H1 (cell line): ENCODE measurements around the gene LRCH1. TPM values are rescaled to one million over a fixed set of nuclear protein-coding genes. Genes with fewer than 3 reads are reported as not detected.

Experiments
- SIN3A ChIP-seq, 2 experiments: IDR thresholded peaks in 1 of 2; conservative IDR thresholded peaks in 1 of 2; 2 replicates each; pipeline ENCODE4 v1.6.1; 2011 to 2012; ENCODE audit warnings: low read length in 2 of 2, improper control_type of control experiment in 1 of 2, low read depth in 1 of 2, mild to moderate bottlenecking in 1 of 2
- TAF7 ChIP-seq: optimal IDR thresholded peaks from 2 replicates; pipeline ENCODE3; 2011; ENCODE audit warnings: low read depth, mild to moderate bottlenecking, inconsistent platforms, low read length, moderate library complexity, borderline replicate concordance
- TCF12 ChIP-seq: IDR thresholded peaks from 2 replicates; pipeline ENCODE4 v1.6.1; 2011; ENCODE audit warnings: low read depth, mild to moderate bottlenecking, low read length
- polyA plus RNA-seq, 7 experiments: library from polyadenylated mRNA; depleted of rRNA in 3 of 7; stranded (reverse) in 5 of 7; unstranded in 2 of 7; fragments of >200 nt in 5 of 7; fragments of 200-250 nt in 2 of 7; gene quantifications; 1 replicate in 5 of 7; 2 replicates in 1 of 7; 4 replicates in 1 of 7; pipeline versions ENCODE4 v1.2.1 to v1.2.3, GENCODE V29; 2011 to 2013; ENCODE audit warnings: missing spikeins in 2 of 7, mixed read lengths in 2 of 7
- total RNA-seq: library from RNA; stranded (reverse); fragmentation: NEBNext Ultra II Directional; extraction: Animal tissue kit (Norgen Biotek cat#: 25700); gene quantifications from 2 replicates; pipeline ENCODE4 v1.2.1, GENCODE V29; 2021
- TF ChIP-seq, protein P1 (sequence below): fragments of 300-600 bp; sonication (generic); IDR thresholded peaks from 2 replicates; pipeline ENCODE4 v1.7.1; 2012; ENCODE audit warnings: low read length, moderate library complexity, mild to moderate bottlenecking, inconsistent platforms; ENCODE audit not compliant: insufficient replicate concordance

LRCH1 gene
- total and polyA plus RNA-seq, 2 of the 8 experiments (the other 6 are each of a cell fraction or from before 2014, with no cell fraction given): 3.0 to 10.1 TPM

DNA sequence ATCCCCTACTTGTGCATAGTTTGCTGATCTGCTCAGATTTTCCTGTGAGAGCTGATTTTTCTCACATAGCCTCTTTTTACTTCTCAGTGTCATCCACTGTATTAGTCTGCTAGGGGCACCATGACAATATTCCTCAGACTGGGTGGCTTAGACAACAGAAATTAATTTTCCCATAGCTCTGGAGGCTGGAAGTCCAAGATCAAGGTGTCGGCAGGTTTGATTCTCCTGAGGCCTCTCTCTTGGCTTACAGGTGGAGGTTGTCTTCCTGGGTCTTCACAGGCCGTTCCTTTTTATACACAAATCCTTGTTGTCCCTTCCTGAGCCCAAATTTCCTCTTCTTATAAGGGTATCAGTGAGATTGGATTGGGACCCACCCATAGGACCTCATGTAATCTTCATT is 9.2 kb downstream of the LRCH1 start (continued):
- TF ChIP-seq, protein P1, sequence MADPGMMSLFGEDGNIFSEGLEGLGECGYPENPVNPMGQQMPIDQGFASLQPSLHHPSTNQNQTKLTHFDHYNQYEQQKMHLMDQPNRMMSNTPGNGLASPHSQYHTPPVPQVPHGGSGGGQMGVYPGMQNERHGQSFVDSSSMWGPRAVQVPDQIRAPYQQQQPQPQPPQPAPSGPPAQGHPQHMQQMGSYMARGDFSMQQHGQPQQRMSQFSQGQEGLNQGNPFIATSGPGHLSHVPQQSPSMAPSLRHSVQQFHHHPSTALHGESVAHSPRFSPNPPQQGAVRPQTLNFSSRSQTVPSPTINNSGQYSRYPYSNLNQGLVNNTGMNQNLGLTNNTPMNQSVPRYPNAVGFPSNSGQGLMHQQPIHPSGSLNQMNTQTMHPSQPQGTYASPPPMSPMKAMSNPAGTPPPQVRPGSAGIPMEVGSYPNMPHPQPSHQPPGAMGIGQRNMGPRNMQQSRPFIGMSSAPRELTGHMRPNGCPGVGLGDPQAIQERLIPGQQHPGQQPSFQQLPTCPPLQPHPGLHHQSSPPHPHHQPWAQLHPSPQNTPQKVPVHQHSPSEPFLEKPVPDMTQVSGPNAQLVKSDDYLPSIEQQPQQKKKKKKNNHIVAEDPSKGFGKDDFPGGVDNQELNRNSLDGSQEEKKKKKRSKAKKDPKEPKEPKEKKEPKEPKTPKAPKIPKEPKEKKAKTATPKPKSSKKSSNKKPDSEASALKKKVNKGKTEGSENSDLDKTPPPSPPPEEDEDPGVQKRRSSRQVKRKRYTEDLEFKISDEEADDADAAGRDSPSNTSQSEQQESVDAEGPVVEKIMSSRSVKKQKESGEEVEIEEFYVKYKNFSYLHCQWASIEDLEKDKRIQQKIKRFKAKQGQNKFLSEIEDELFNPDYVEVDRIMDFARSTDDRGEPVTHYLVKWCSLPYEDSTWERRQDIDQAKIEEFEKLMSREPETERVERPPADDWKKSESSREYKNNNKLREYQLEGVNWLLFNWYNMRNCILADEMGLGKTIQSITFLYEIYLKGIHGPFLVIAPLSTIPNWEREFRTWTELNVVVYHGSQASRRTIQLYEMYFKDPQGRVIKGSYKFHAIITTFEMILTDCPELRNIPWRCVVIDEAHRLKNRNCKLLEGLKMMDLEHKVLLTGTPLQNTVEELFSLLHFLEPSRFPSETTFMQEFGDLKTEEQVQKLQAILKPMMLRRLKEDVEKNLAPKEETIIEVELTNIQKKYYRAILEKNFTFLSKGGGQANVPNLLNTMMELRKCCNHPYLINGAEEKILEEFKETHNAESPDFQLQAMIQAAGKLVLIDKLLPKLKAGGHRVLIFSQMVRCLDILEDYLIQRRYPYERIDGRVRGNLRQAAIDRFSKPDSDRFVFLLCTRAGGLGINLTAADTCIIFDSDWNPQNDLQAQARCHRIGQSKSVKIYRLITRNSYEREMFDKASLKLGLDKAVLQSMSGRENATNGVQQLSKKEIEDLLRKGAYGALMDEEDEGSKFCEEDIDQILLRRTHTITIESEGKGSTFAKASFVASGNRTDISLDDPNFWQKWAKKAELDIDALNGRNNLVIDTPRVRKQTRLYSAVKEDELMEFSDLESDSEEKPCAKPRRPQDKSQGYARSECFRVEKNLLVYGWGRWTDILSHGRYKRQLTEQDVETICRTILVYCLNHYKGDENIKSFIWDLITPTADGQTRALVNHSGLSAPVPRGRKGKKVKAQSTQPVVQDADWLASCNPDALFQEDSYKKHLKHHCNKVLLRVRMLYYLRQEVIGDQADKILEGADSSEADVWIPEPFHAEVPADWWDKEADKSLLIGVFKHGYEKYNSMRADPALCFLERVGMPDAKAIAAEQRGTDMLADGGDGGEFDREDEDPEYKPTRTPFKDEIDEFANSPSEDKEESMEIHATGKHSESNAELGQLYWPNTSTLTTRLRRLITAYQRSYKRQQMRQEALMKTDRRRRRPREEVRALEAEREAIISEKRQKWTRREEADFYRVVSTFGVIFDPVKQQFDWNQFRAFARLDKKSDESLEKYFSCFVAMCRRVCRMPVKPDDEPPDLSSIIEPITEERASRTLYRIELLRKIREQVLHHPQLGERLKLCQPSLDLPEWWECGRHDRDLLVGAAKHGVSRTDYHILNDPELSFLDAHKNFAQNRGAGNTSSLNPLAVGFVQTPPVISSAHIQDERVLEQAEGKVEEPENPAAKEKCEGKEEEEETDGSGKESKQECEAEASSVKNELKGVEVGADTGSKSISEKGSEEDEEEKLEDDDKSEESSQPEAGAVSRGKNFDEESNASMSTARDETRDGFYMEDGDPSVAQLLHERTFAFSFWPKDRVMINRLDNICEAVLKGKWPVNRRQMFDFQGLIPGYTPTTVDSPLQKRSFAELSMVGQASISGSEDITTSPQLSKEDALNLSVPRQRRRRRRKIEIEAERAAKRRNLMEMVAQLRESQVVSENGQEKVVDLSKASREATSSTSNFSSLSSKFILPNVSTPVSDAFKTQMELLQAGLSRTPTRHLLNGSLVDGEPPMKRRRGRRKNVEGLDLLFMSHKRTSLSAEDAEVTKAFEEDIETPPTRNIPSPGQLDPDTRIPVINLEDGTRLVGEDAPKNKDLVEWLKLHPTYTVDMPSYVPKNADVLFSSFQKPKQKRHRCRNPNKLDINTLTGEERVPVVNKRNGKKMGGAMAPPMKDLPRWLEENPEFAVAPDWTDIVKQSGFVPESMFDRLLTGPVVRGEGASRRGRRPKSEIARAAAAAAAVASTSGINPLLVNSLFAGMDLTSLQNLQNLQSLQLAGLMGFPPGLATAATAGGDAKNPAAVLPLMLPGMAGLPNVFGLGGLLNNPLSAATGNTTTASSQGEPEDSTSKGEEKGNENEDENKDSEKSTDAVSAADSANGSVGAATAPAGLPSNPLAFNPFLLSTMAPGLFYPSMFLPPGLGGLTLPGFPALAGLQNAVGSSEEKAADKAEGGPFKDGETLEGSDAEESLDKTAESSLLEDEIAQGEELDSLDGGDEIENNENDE: no peak
- no peak for TF ChIP-seq TAF7
- TF ChIP-seq TCF12: no peak
- no peak for TF ChIP-seq SIN3A (conservative IDR thresholded peaks at IDR 0.05 in 1 of 2, IDR thresholded peaks at IDR 0.05 in 1 of 2; ENCODE audit: low read depth in 1 of 2, low read length in 2 of 2)
